Fibroblast of gingiva (primary cell): ENCODE measurements around the gene LUC7L.

Source experiments
- DNase-seq: peaks from one replicate; pipeline ENCODE4 v3.0.0-alpha.2; 2011; ENCODE audit warnings: low read depth

LUC7L gene

DNA sequence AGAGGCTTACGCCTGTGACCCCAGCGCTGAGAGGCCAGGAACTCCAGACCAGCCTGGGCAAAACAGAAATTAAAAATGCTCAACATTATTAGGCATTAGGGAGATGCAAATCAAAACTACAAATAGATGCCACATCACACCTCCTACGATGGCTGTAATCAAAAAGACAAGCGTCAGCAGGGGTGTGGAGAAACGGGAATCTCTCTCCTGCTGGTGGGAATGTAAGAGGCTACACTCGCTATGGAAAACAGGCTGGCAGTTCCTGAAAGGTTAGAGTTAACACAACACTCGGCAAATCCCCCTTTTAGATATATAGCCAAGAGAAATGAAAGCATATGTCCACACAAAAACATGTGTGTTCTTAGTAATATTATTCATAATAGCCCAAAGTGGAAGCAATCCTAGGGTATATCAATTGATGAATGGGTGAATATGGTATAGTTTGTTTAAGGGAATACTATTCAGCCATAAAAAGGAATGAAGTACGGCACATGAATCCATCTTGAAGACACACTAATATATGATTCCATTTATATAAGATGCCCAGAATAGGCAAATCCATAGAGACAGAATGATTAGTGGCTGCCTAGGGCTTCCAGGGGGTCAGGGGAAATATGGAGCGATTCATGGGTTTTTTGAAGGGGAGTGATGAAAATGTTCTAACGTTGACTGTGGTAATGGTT is 88.9 kb downstream of the LUC7L start:
- no peak for DNase-seq
